NCI-H128 (cell line): ENCODE results near the gene PSD2.
"Not testable (repeated sequence)": the region's sequence is repeated elsewhere in the genome, so short reads cannot be mapped to it uniquely, and the experiment has no call there.

Experiments
- DNase-seq: peaks from one replicate; lab custom pipeline; 2025; ENCODE audit not compliant: unreplicated experiment; lab: John Stamatoyannopoulos, UW

PSD2 gene

DNA sequence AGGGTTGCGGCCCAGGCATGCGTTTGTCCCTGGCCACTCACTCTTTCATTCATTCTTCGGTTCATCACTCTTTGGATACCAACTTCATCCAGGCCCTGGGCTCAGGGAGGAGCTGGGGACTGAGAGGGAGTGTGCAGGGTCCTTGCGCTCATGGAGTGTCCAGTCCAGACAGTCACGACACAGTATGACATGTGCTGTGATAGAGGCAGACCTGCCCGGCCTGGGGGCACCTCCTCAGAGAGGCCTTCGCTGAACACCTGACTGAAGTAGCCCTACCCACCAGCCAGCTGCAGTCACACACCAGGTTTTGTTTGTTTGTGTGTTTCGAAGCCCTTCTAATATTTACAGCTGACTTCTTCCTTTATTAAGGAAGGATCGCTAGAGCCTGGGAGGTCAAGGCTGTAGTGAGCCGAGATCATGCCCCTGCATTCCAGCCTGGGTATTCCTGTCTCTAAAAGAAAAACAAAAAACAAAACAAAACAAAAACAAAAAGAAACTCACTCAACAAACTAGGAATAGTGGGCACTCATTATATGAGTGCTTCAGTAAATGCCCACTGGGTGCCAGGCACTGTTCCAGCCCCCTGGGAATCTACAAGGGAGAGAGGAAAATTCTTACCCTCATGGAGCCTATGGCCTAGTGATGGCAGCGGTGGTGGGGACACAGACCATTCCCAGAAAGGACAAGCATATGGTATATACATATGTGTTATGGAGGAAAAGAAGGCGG is 6.3 kb upstream of the PSD2 start:
- DNase-seq: no peak

DNA sequence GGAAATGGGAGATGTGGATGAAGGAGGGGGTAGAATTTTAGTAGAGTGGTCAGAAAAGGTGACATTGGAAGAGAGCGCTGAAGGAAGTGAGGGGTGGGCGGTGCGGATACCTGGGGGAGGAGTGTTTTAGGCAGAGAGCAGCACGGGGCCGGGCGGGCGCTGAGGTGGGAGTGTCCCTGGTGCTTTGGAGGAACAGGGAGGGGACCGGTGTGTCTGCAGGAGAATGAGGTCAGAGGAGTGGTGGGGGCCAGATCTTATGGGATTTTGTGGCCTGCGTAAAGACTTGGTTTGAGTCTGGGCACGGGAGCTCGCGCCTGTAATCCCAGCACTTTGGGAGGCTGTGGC is 5.8 kb upstream of the PSD2 start:
- DNase-seq: no peak

DNA sequence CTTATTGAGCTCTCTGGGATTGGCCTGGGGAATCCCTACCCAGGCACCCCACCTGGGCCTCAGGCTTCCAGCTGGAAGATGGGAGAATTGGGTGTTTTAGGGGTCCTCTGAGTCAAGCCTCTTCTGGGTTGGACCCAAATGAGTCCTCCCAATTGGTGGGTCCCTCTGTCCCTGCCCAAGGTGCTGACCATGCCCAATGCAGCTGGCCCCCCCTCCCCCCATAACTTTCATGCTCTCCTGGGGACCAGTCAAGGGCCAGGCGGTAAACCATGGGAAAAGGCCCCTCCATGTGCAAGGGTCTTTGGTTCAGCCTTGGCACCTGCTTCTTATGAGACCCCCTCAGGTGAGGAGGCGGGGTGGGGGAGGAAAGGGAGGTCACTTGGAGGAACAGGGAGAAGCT is 3.4 kb upstream of the PSD2 start:
- no peak for DNase-seq

DNA sequence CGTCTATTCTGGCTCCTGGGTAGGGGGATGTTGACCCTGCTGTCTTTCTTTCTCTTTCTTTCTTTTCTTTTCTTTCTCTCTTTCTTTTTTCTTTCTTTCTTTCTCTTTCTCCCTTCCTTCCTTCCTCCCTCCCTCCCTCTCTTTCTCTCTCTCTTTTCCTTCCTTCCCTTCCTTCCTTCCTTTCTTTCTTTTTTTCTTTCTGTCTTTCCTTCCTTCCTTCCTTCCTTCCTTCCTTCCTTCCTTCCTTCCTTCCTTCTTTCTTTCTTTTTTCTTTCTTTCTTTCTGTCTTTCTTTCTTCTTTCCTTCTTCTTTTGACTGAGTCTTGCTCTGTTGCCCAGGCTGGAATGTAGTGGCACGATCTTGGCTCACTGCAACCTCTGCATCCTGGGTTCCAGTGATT is 3.0 kb upstream of the PSD2 start:
- not testable (repeated sequence) for DNase-seq

DNA sequence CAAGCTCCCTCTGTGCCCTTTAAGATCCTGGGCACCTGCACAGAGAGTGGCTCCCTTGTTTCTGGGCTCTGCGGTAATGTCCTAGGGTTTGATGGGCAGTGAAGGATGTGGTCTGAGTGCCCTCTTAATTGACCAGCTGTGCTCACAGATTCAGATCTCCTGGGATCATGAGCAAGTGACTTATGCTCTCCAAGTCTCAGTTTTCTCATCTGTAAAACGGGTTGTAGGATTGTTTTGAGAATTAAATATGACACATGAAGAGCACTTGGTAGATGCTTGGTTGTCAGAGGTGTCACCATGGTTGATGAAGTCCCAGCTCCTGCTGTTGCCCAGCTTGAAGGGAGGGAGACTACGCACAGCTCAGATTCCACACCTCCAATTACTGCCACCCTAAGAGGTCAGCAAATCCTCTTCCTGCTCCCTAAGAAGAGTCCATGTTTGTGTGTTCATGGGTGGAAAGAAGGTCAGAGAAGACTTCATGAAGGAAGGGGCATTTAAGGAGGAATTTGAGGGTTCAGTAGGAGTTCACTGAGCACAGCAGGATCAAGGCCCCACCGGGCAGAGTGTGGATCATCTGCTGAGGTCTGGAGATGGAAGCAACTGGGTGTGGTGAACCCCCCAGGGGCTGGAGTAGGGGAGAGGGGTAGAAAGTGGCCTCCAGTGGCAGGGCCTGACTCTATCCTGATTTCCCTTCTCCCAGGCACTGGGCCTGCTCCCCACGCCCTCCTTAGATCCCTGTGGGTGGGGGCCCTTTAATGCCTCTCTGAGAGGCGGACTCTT is 1.4 kb upstream of the PSD2 start:
- no peak for DNase-seq

DNA sequence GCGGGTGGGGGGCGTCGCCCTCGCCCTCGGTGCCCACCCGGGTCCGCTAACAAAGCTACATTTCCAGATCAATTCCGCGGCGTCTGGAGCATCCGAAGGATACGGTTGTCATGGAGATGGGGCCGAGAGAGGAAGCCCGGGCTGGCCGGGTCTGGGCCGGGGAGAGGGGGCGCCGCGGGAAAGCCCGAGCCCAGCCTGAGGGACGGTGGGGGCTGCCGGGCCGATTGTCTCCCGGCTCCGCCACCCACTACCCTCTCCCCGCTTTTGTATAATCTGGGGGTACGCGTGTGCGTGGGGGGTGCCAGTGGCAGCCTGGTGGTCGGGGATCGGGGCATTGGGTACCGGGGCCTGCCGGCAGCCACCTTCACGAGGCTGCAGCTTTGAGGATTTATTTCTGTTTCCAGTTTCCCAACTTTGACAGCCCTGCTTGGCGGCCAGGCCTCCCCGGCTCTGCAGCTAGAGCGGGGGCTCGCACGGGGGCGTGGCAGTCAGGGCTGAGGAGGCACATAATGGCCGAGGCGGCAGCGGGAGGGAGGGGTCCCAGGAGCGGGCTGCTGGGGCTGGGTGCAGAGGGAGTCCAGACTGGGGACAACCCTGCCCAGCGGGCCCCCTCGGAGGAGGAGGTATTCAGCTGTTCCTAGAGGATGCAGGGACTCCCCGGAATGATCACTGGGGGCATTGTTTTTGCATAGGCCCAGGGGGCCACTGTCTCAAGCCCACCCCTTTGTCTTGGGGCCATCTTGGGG is 626 bp downstream of the PSD2 start:
- DNase-seq: no peak

DNA sequence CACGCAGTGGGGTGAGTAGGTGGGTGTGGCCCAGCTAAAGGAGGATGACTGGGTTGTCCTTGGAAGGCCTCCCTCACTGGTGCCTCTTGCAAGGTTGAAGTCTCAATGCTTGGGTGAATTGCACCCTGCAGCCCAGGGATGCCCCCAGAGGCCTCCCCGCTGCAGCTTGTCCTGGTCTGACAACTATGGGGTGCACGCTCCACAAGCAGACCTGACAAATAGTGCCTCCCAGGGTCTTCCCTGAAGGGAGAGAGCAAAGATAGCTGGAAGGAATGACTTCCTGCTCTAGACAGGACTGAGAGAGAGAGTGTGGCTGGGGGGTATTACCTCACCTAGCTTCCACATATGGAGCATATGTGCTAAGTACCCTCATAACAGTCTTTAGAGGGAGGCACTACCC is 1.7 kb downstream of the PSD2 start:
- no peak for DNase-seq

DNA sequence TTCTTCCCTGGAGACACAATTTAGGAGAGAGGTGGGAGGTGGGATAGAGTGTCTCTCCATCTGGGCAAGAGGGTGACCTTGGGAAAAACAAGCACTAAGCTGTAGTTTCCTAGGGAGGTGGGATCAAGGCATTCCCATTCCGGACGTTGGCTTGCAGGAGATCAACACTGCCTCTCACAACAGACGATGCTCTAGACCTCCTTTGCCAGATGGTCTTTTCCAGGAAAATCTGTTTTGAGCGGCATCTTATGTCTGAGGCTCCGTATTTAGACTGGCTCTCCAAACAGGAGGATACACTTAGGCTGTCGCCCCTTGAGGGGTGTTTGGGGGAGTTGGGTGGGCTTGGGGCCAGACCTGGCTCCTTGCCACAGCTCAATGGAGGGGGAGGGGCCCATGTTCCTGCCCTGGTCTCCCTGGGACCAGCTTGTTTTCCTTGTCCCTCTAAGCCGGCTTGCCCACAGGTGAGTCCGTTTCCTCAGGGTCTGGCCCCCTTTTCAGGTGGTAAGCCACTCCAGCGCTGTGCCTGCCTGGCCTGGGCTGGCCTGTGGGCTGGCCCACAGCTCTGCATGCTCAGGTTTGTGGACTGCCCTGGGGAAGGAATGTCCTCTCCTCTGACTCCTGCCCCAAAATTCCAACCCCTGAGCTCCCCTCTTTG is 2.4 kb downstream of the PSD2 start:
- DNase-seq: no peak

DNA sequence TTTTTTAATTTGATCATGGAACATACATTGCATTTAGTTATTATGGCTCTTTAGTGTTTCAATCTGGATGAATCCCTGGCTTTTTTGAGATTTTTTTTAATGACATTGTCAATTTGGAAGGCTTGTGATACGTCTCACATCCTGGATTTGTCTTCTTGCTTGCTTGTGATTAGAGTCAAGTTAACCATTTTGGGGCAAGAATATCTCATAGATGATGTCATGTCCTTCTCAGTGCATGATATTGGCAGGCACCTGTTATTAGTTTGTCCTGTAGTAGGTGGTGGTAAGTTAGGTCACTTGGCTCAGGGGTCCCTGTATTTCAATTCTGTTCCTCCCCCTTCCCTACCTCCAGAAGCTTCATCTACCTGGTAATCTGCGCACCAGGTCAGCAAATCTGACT is 3.3 kb downstream of the PSD2 start:
- no peak for DNase-seq

DNA sequence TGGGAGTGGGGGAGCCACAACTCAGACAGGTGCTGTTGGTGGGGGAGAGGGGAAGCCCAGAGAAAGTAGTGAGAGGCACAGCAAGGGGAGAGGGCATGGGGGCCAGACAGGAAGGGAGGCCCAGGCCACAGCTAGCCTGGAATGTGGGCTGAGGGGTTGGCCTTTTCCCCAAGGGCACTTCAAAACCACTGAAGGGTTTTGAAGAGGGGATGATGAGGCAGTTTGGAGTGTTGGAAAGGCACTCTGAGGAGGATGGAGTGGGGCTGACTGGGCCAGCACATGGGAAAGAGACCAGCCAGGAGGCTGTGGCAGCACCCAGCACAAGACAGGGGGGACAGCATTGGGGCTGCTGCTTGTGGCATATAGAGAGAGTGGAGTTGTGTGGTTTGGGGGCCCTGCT is 3.8 kb downstream of the PSD2 start:
- DNase-seq: no peak

DNA sequence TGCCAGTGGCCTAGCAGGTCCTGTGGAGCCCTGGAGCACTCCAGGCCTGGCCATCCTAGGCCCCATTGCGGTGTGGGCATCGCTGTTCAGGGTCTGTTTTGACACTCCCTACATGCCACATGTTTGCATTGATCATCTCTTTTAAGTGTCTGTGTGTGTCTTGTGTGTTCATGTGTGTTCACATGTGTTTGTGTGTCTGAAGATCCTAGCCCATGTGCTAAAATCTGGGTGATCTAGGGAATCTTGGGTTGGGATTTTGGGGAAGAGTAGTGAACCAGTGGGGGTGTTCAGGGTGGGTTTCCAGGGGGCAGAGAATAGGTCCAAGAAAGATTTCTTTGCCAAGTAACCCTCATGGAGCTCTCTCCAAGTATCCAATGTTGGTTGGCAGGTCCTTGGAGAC is 8.4 kb downstream of the PSD2 start:
- no peak for DNase-seq

DNA sequence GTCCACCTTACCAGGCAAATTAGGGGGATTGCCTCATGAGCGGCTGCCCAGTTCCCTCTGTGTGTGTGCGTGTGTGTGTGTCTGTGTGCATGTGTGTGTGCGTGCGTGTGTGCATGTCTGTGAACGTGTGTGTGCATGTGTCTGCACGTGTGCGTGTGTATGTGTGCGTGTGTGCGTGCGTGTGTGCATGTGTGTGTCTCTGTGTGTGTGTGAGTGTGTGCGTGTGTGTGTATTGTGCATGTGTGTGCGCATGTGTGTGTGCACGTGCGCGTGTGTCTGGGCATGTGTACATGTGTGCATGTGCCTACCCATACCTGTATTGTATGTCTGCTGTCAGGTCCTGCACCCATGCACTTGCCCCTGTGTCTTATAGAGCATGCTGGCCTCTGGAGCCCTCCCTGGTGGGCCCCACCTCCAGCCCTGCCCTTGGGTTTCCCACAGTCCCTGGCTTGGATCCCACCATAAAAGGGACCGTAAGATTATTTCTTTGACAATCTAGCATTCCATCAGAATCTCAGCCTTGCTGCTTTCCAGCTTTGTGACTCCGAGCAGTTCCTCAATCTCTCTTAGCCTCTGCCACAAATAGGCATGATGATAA is 9.3 kb downstream of the PSD2 start:
- no peak for DNase-seq

DNA sequence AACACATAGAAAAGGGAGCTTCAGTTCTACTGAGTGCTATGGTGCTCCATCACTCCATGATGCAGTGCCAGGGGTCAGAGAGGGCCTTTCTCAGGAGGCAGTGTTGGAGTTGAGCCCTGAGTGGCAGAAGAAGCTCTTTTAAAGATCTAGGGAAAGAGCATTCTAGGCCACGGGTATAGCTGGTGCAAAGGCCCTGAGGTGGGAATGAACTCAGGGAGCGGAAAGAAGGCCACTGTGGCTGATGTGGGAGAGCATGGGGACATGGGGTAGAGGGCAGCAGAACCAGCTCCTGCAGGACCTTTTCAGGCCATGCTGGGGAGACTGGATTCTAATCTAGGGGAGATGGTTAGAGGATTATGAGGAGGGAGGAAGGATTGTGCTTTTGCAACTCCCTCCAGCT is 9.9 kb downstream of the PSD2 start:
- DNase-seq: no peak

DNA sequence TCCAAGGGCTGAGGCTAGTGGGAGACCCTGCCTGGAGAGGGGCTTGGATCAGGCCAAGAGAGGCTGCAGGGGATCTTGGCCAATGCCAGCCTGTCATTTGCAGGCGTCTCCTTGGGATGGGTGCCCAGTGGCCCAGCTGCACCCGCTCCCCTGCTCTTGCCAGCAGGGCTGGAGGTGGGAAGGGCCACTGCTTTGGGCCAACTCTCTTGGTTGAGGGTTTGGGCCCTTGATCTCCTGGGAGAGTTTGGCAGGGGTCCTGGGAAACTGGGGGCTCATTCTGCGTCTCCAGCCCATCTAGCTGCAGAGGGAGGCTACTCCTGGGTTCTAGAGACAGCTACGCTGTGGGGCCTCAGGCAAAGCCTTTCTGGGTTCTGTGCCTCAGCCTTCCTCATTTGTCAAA is 10.5 kb downstream of the PSD2 start:
- no peak for DNase-seq

DNA sequence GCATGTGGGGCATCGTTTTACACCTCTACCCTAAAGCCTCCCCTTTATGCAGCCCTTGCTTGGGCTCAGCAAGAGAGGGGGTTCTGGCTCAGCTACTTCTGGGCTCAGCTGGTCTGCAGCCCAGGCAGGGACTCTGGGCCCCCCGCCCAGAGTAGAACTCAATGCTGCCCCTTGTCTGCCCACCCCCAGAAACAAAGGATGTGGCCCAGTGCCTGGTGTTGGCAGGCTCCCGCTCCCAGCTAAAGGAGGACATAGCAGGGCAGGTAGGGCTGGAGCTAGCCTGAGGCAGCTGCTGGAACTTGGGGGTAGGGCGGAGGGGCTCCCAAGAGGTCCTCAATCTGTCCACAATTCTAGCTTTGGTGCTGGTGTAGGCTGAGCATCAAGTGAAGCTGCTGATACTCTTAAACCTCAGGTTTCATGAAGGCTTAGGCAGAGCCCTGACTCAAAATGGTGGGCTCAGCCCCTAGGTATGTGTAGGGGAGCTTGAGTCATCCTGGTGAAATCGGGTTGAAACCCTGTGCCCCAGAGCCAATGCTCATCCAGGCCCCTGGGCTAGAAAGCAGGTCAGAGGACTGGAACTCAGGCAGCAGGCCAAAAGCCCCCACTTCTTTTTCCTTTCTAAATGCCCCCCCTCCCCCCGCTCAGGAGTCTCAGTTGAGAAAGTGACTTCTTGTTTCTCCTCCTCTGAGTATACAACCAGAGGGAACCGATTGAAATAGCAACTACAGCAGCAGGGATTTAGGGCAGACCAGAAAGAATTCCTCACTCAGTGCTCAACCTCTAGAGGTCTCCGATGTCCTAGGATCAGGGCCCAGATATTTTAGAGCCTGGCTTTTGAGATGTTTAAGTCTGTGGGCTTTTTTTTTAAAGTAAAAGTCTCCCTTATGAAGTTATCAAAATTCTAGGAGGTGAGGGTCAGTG is 11.4 kb downstream of the PSD2 start:
- no peak for DNase-seq

DNA sequence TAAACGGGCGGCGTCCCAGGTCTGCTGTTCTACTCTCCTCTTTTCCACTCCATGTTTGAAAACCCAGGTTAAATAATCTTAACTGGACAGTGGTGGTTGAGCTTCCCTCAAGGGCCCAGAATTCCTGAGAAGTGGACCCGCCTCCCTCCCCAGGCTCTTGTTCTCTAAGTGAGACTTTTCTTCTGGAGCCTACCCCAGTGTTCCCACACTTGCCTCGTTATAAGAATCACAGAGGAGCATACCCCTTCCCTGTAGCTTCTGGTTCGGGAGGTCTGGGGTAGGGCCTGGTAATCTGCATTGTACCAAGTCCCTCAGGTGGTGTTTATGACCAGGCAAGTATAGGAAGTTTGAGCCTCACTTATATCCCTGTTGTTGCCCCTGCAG is 12.0 kb downstream of the PSD2 start:
- DNase-seq: no peak

DNA sequence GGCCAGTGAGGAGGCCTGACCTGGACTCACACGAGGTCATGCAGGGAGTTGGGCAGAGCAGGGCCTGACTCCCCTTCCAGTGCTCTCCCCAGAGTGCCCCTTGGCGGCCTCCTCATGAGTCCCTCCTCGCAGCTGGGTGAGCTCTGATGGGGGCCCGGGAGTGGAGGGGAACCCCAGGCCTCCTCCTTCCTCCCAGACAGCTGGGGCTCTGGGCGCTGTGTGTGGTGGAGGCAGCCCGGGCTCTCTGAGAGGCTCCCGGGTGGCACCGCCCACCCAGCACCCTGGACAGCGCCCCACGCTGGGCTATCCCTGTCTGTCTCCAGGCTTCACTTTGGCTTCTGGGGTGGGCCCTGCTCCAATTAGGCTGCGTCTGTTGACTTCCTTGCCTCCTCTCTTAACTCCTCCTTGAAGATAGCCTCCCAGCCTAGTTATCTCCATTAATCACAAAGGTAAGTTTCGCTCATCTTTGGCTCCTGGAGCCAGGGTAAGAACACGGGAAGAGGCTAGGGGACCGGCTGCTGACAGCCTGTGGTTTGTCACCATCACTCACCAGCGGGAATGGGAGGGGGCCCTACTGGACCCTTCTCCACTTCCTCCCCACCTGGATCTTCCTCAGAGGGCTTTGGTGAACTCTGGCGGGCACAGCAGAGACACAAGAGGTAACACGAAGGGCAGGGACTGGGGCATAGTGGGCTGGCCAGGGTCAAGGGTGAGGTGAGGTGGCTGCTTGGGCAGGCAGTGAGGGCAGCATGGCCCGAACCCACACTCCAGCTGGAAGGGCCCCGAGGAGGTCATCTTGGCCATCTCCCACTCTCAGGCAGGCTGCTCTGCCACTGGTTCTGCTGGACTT is 13.1 kb downstream of the PSD2 start:
- DNase-seq: no peak

DNA sequence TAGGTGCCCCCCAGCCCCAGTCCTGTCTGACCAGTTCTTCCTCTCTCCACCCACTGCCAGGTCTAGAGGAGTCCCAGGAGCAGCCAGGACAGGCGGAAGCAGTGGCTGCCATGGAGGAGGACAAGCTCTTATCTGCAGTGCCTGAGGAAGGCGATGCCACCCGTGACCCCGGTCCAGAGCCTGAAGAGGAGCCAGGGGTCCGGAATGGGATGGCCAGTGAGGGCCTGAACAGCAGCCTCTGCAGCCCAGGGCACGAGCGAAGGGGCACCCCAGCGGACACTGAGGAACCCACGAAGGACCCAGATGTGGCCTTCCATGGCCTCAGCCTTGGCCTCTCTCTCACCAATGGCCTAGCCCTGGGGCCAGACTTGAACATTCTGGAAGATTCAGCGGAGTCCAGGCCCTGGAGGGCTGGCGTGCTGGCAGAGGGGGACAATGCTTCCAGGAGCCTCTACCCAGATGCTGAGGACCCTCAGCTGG is 13.8 kb downstream of the PSD2 start:
- DNase-seq: no peak
